GM12873 (cell line): ENCODE results near the gene FBXO38.

Source experiments
- CTCF ChIP-seq: IDR thresholded peaks from 2 replicates; pipeline ENCODE4 v1.5.1; 2012; ENCODE audit warnings: low read depth, mild to moderate bottlenecking, moderate library complexity, low read length, control low read depth; ENCODE audit not compliant: insufficient read depth; ENCODE audit errors: missing control alignments

FBXO38 gene

GRCh38 chr5:148394587-148395019, 10.8 kb downstream of the FBXO38 start:
- no peak for TF ChIP-seq CTCF

- no peak for TF ChIP-seq CTCF
These were observed 11.3 kb downstream of the FBXO38 start for GRCh38 chr5:148395031-148395430.

- no peak for TF ChIP-seq CTCF
These were observed 14.3 kb downstream of the FBXO38 start for GRCh38 chr5:148397968-148398595.

GRCh38 chr5:148398698-148399121, 15.0 kb downstream of the FBXO38 start:
- no peak for TF ChIP-seq CTCF

GRCh38 chr5:148401604-148402003, 17.8 kb downstream of the FBXO38 start:
- TF ChIP-seq CTCF: no peak

- no peak for TF ChIP-seq CTCF
These were observed 19.6 kb downstream of the FBXO38 start for GRCh38 chr5:148403344-148403743.

- no peak for TF ChIP-seq CTCF
These were observed 22.6 kb downstream of the FBXO38 start for GRCh38 chr5:148406406-148406805.

GRCh38 chr5:148408092-148408491, 24.3 kb downstream of the FBXO38 start:
- no peak for TF ChIP-seq CTCF
